ENCODE measurements around the gene KIF13A. TPM values are rescaled to one million over a fixed set of nuclear protein-coding genes. Genes with fewer than 3 reads are reported as not detected.

KIF13A gene
- total and polyA plus RNA-seq, 2 experiments from 2014 or later = 8.4 to 28.2 TPM

- DNase-seq (ENCODE audit: low spot score) (no peak), ATAC-seq (no peak)
- Histone ChIP-seq H4K20me1 (replicated peaks; ENCODE audit: insufficient read depth) (peaks cover 4% of the 10 kb centered on the region; the same call in 1 of the 2 replicates), H3K36me3 (ENCODE audit: insufficient read depth) (no peaks in the 10 kb centered on the region), H3F3A (replicated peaks; ENCODE audit: low read depth) (no peaks in the 10 kb centered on the region), H3K4me1 (ENCODE audit: insufficient read depth) (peaks cover 41% of the 10 kb centered on the region), H3K27me3 (ENCODE audit: insufficient read depth) (no peaks in the 10 kb centered on the region), H3K79me2 (replicated peaks; ENCODE audit: insufficient read depth) (peaks cover 78% of the 10 kb centered on the region), H3K4me2 (no peak overlapping the region; the same call in 1 of the 2 replicates), H3K4me3 (no peak overlapping the region), H2AFZ (no peak overlapping the region), H3K9me2 (ENCODE audit: insufficient read depth) (peaks cover 5% of the 10 kb centered on the region; the same call in 1 of the 2 replicates), H3K27ac (ENCODE audit: low read depth) (no peak overlapping the region)
- peaks cover 44% of the 10 kb centered on the region for H3K4me1 Mint-ChIP-seq
- peak overlapping the region; percentile 30; the same call in 1 of the 2 replicates for H3K27ac Mint-ChIP-seq
- no peaks in the 10 kb centered on the region; the same call in 2 of the 3 replicates for H3K9me3 Mint-ChIP-seq
- H3K27me3 Mint-ChIP-seq (ENCODE audit: insufficient read depth, low read depth, poor library complexity) = no peaks in the 10 kb centered on the region
- H3K36me3 Mint-ChIP-seq (ENCODE audit: low read depth) = no peaks in the 10 kb centered on the region; the same call in 2 of the 3 replicates
- H3K4me3 Mint-ChIP-seq = no peak overlapping the region
- TF ChIP-seq STAT1 (IDR thresholded peaks at IDR 0.05; ENCODE audit: unreplicated experiment) (no peak), CREB1 (CRISPR knock-in tag; IDR thresholded peaks at IDR 0.05; ENCODE audit: low read depth) (no peak), JUNB (IDR thresholded peaks at IDR 0.05; ENCODE audit: unreplicated experiment) (no peak), ZNF331 (CRISPR knock-in tag; IDR thresholded peaks at IDR 0.05; ENCODE audit: low read depth) (no peak), NANOG (IDR thresholded peaks at IDR 0.05; ENCODE audit: borderline replicate concordance) (no peak), ETS1 (IDR thresholded peaks at IDR 0.05) (no peak), ZNF462 (CRISPR knock-in tag; IDR thresholded peaks at IDR 0.05) (no peak), EZH2 (IDR thresholded peaks at IDR 0.05; ENCODE audit: low read depth, unreplicated experiment) (no peak), ZNF114 (CRISPR knock-in tag; IDR thresholded peaks at IDR 0.05) (no peak), EZH2phosphoT487 (IDR thresholded peaks at IDR 0.05; ENCODE audit: unreplicated experiment) (no peak), POLR2AphosphoS5 (IDR thresholded peaks at IDR 0.05; ENCODE audit: low read depth) (no peak), REST (IDR thresholded peaks at IDR 0.05; ENCODE audit: unreplicated experiment) (no peak), CTCF (conservative IDR thresholded peaks at IDR 0.05; ENCODE audit: low read depth in 2 of 2) (no peak)
Observed at GRCh38 chr6:17921454-17921853, 66.0 kb downstream of the KIF13A start.

Measured in GM23338 (cell line).